Stimulated activated CD4-positive, alpha-beta T cell treated with anti-CD3 and anti-CD28 coated beads, TNF-alpha, amount 100 ng/mL, for 4 hours (primary cell): Measurements from ENCODE around the gene C2CD5.

Experiments used
- DNase-seq, 3 experiments: peaks; one replicate each; pipeline ENCODE4 v3.0.0-alpha.2; 2020; ENCODE audit warnings: low read depth in 3 of 3

C2CD5 gene

DNA sequence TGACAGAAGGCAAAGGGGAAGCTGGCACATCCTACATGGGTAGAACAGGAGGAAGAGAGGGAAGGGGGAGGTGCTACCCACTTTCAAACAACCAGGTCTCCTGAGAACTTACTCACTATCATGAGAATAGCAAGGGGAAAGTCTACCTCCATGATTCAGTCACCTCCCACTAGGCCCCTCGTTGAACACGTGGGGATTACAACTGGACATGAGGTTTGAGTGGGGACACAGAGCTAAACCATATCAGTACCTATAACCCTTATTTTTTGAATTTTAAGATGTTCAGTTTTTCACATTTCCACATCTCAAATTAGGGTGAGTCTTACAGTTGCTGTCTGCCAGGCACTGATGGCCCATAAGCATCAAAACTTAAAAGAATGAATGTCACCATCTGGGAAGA lies 129.6 kb downstream of the C2CD5 start:
- no peak for DNase-seq

- DNase-seq = no peak
Observed at GRCh38 chr12:22413592-22413991, 130.8 kb downstream of the C2CD5 start.

GRCh38 chr12:22412581-22412980 lies 131.8 kb downstream of the C2CD5 start:
- no peak for DNase-seq

DNA sequence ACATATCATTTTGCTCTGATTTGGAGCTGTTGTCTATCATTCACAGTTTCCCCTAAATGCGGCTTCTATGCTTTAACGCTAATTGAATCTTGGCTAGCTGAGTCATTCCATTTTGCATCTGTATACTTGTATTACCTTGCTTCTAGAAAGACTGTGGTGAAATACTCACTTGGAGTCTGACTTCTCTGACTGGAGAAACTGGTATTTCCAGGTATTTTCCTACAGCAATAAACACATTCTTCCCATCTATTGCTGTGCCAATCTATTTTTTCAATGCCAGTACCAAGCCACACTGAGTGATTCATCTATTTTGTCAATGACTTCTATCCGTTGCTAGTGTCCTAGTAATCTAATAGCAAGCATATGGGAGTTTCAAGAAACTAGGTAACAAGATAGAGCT lies 133.9 kb downstream of the C2CD5 start:
- DNase-seq = no peak

DNA sequence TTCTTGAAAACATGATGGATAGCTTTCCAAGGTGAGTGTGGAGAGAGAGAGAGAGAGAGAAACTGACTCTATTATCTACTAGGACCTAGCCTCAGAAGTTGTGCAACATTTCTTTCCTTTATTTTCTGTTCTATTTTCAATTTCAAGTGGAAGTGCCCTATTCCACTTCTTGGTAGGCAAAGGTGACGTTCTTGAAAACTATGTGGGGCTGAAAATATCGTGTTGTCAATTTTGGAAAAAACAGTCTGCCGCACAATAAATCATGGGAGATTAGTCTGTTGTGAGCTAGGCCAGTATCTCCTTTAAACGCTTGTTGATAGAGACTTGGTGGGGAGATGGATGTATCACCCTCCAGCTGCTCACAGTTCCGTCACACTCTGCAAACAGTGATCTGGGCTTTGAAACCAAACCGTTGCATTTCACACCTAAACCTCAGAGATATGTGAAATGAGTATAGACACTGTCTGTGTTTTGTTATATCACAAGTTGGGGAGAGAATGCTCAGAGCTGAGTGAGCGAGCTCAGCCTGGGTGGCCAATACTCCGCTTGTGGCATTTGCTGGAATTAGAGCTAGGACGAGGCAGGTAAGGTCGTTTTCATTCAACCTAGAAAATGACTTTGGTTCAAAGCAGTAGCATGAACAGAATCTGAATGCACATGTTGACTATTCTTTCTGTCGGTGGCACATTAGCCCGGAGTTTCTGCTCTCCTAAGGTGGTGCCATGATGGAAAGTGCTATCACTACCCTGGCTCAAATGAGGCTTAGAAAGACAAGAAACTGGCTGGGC lies 134.8 kb downstream of the C2CD5 start:
- no peak for DNase-seq

GRCh38 chr12:22408610-22409376 lies 135.5 kb downstream of the C2CD5 start:
- DNase-seq = no peak

GRCh38 chr12:22407397-22407796 lies 136.9 kb downstream of the C2CD5 start:
- no peak for DNase-seq

- DNase-seq = no peak
Observed at GRCh38 chr12:22406627-22407026, 137.7 kb downstream of the C2CD5 start.

- DNase-seq = no peak
Observed at GRCh38 chr12:22399464-22400180, 144.7 kb downstream of the C2CD5 start.
